KMS-11 (cell line): ENCODE data around the gene ZBTB40.

Source experiments
- H2AFZ ChIP-seq: fragments of 200-600 bp; sonication (generic); 2 replicates; pipeline ENCODE4 v1.6.1; 2016; ENCODE audit warnings: antibody characterized with exemption, mixed run types, low read depth
- H3K27ac ChIP-seq: fragments of 200-600 bp; sonication (generic); 2 replicates; pipeline ENCODE4 v1.6.1; 2016; ENCODE audit warnings: mild to moderate bottlenecking, mixed run types
- H3K27me3 ChIP-seq: fragments of 200-600 bp; sonication (generic); 2 replicates; pipeline ENCODE4 v1.6.1; 2017; ENCODE audit warnings: mild to moderate bottlenecking, low read depth, mixed run types, moderate library complexity; ENCODE audit not compliant: insufficient read depth
- H3K36me3 ChIP-seq: fragments of 200-600 bp; sonication (generic); 2 replicates; pipeline ENCODE4 v1.6.1; 2017; ENCODE audit warnings: mild to moderate bottlenecking, mixed run types; ENCODE audit not compliant: insufficient read depth
- H3K4me1 ChIP-seq: fragments of 200-600 bp; sonication (generic); 2 replicates; pipeline ENCODE4 v1.6.1; 2016; ENCODE audit warnings: mild to moderate bottlenecking, low read depth, mixed run types; ENCODE audit not compliant: poor library complexity, severe bottlenecking
- H3K4me2 ChIP-seq: fragments of 200-600 bp; sonication (generic); 2 replicates; pipeline ENCODE4 v1.7.0; 2016; ENCODE audit warnings: mild to moderate bottlenecking, mixed run types
- H3K4me3 ChIP-seq: fragments of 200-600 bp; sonication (generic); IDR thresholded peaks from 2 replicates; pipeline ENCODE4 v1.6.1; 2017; ENCODE audit warnings: low read depth, low read length, mixed read lengths; ENCODE audit not compliant: insufficient read depth
- H3K79me2 ChIP-seq: fragments of 200-600 bp; sonication (generic); 2 replicates; pipeline ENCODE4 v1.6.1; 2016; ENCODE audit warnings: low read depth, mixed run types; ENCODE audit not compliant: insufficient read depth
- H3K9ac ChIP-seq: fragments of 200-600 bp; sonication (generic); 2 replicates; pipeline ENCODE4 v1.6.1; 2016; ENCODE audit warnings: mild to moderate bottlenecking, mixed run types
- H4K20me1 ChIP-seq: fragments of 200-600 bp; sonication (generic); 2 replicates; pipeline ENCODE4 v1.6.1; 2016; ENCODE audit warnings: mild to moderate bottlenecking, mixed run types; ENCODE audit not compliant: insufficient read depth
- TF ChIP-seq, protein P1 (sequence below): fragments of 200-600 bp; sonication (generic); conservative IDR thresholded peaks from 2 replicates; pipeline ENCODE4 v1.6.1; 2017; ENCODE audit warnings: low read depth, mild to moderate bottlenecking, antibody characterized with exemption, low read length, moderate library complexity, mixed read lengths

The ZBTB40 gene

DNA sequence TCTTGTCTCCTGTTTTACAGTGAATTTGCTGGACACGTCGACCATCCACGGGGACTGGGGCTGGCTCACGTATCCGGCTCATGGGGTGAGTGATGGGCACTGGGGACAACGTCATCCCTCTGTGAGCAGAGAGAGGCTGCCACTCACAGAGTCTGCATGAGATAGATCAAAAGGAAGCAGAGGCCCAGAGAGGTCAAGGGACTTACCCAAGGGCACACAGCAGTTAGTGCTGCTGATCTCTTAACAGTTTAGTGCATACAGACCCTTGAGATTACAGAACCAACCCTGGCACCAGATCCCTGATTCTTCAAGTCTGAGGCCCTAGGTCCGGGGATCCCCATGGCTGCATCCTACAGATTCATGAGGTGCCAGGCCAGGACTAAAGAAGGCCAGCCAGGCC lies 117.6 kb downstream of the ZBTB40 start:
- Histone ChIP-seq H3K4me1 (no peaks in the 10 kb centered on the region), H3K4me2 (no peak overlapping the region), H3K27me3 (peaks cover 74% of the 10 kb centered on the region), H3K79me2 (no peaks in the 10 kb centered on the region), H2AFZ (no peak overlapping the region), H3K9ac (no peak overlapping the region), H3K4me3 (no peak overlapping the region), H4K20me1 (no peaks in the 10 kb centered on the region), H3K36me3 (no peaks in the 10 kb centered on the region), H3K27ac (no peak overlapping the region)
- TF ChIP-seq, protein P1, sequence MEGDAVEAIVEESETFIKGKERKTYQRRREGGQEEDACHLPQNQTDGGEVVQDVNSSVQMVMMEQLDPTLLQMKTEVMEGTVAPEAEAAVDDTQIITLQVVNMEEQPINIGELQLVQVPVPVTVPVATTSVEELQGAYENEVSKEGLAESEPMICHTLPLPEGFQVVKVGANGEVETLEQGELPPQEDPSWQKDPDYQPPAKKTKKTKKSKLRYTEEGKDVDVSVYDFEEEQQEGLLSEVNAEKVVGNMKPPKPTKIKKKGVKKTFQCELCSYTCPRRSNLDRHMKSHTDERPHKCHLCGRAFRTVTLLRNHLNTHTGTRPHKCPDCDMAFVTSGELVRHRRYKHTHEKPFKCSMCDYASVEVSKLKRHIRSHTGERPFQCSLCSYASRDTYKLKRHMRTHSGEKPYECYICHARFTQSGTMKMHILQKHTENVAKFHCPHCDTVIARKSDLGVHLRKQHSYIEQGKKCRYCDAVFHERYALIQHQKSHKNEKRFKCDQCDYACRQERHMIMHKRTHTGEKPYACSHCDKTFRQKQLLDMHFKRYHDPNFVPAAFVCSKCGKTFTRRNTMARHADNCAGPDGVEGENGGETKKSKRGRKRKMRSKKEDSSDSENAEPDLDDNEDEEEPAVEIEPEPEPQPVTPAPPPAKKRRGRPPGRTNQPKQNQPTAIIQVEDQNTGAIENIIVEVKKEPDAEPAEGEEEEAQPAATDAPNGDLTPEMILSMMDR = no peak

DNA sequence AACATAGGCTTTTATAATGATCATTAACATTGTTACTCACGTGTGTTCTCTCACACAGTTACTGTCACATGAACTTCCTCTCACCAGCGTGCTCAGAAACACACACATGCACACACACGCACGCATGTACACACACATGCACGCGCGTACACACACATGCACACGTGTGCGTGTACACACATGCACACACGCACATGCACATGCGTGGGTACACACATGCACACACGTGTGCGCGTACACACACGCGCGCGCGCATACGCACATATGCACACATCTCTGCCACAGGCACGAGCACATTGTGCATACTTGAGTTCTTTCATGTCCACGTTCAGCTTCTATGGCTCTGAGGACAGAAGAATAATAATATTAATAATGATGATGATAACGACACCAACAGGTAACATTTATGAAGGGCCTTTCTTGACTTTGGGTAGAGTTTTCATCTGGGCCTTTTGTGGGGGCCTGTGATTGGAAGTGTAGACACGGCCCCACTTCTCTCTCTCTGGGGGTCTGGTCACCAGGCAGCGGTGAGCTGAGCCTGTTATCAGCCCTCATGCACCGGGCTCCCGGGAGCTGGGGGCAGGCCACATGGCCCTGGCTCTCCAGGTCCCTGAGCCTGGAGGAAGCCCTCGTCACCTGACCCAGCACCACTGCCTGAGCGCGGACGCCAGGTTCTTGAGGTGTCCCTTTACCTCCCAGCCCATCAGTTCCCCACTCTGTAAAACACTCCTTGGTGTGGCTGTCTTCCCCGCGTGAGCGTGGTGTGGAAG lies 118.7 kb downstream of the ZBTB40 start:
- TF ChIP-seq, protein P1 = no peak
- Histone ChIP-seq H3K4me2 (no peak overlapping the region), H3K9ac (no peak overlapping the region), H3K79me2 (no peaks in the 10 kb centered on the region), H3K4me1 (no peaks in the 10 kb centered on the region), H2AFZ (no peak overlapping the region), H4K20me1 (no peaks in the 10 kb centered on the region), H3K4me3 (no peak overlapping the region), H3K36me3 (no peaks in the 10 kb centered on the region), H3K27me3 (peaks cover 77% of the 10 kb centered on the region), H3K27ac (no peak overlapping the region)

DNA sequence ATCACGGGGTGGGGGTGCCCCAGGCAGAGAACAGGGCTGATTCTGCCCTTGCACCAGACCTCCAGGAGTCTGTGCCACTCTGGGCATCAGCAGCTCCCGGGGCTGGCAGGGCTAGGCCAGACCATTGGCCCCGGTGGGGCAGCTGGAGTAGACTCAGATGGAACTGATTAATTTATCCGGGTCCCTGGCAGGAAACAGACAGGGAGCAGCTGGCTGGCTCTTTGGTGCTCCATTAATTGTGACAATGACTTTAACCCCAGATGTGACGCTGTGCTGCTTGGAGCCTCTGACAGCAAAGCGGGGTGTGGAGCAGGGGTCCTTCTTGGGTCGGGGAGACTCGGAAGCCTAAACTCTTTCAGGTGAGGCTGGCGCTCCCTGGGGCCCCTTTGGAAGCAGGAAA lies 121.2 kb downstream of the ZBTB40 start:
- H3K4me1 ChIP-seq = no peaks in the 10 kb centered on the region
- H3K4me3 ChIP-seq = no peak overlapping the region
- H3K4me2 ChIP-seq = no peak overlapping the region
- peaks cover 64% of the 10 kb centered on the region for H3K27me3 ChIP-seq
- H4K20me1 ChIP-seq = no peaks in the 10 kb centered on the region
- no peak overlapping the region for H2AFZ ChIP-seq
- no peak overlapping the region for H3K9ac ChIP-seq
- H3K79me2 ChIP-seq = no peaks in the 10 kb centered on the region
- H3K36me3 ChIP-seq = no peaks in the 10 kb centered on the region
- TF ChIP-seq, protein P1 = no peak
- H3K27ac ChIP-seq = no peak overlapping the region

DNA sequence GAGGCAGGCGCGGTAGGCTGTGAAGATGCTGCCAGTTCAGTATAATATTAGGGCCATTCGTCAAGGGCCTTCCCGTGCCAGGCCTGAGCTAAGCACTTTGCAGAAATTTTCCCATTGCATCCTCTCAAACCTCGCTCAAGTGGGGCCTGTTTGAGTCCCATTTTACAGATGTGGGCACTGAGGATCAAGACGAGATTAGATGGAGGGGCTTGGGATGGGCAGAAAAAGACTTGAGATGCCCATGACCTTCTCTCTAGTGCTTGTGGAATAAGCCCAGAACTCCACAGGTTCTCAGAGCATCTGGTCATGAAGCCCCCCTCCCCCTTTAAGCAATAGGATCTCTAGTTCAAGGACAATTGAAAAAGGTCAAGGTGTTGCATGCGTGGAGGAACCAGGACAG lies 121.6 kb downstream of the ZBTB40 start:
- no peak overlapping the region for H3K27ac ChIP-seq
- no peaks in the 10 kb centered on the region for H3K79me2 ChIP-seq
- no peak overlapping the region for H2AFZ ChIP-seq
- H3K9ac ChIP-seq = no peak overlapping the region
- TF ChIP-seq, protein P1 = no peak
- H3K4me2 ChIP-seq = no peak overlapping the region
- no peaks in the 10 kb centered on the region for H4K20me1 ChIP-seq
- H3K36me3 ChIP-seq = no peaks in the 10 kb centered on the region
- H3K4me3 ChIP-seq = no peak overlapping the region
- H3K4me1 ChIP-seq = no peaks in the 10 kb centered on the region
- H3K27me3 ChIP-seq = peaks cover 61% of the 10 kb centered on the region
